Measurements from ENCODE around the gene SLC6A16. TPM values are rescaled to one million over a fixed set of nuclear protein-coding genes. Genes with fewer than 3 reads are reported as not detected.
"Not testable (repeated sequence)": the region's sequence is repeated elsewhere in the genome, so short reads cannot be mapped to it uniquely, and the experiment has no call there.

The SLC6A16 gene
- total RNA-seq, 1 donor = 0.09 TPM

GRCh38 chr19:49336482-49337266, 11.7 kb upstream of the SLC6A16 start:
- no peak for DNase-seq (ENCODE audit: low read depth)
- no peak for TF ChIP-seq CTCF (IDR thresholded peaks at IDR 0.05; ENCODE audit: insufficient read depth, low read length)
- no peak overlapping the region for H3K4me3 ChIP-seq (ENCODE audit: low read depth, low read length)

DNA sequence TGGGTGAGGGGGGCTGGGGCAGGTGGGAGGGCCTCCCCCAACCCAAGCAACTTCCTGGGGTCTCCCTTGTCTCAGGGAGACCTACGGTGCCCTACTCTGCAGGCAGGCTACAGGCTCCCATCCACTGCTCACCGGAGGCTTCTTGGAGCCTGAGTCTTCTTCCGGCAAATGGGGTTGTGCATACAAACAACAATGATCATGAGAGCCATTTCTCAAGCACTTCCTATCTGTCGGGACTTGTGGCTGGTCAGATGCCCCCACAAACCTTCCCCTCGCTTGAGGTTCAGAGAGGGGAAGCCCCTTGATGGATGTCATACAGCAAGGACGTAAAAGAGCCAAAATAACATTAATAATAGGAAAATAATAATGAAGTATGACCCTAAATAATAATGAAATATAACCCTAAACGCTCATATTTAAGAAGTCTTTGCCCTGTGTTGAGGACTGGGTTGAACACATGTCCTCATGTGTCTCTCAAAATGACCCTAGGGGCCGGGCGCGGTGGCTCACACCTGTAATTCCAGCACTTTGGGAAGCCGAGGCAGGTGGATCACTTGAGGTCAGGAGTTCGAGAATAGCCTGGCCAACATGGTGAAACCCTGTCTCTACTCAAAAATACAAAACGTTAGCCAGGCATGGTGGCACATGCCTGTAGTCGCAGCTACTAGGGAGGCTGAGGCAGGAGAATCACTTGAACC, 10.9 kb upstream of the SLC6A16 start:
- no peak for DNase-seq (ENCODE audit: low read depth)
- no peak for TF ChIP-seq CTCF (IDR thresholded peaks at IDR 0.05; ENCODE audit: insufficient read depth, low read length)
- no peak overlapping the region for H3K4me3 ChIP-seq (ENCODE audit: low read depth, low read length)

DNA sequence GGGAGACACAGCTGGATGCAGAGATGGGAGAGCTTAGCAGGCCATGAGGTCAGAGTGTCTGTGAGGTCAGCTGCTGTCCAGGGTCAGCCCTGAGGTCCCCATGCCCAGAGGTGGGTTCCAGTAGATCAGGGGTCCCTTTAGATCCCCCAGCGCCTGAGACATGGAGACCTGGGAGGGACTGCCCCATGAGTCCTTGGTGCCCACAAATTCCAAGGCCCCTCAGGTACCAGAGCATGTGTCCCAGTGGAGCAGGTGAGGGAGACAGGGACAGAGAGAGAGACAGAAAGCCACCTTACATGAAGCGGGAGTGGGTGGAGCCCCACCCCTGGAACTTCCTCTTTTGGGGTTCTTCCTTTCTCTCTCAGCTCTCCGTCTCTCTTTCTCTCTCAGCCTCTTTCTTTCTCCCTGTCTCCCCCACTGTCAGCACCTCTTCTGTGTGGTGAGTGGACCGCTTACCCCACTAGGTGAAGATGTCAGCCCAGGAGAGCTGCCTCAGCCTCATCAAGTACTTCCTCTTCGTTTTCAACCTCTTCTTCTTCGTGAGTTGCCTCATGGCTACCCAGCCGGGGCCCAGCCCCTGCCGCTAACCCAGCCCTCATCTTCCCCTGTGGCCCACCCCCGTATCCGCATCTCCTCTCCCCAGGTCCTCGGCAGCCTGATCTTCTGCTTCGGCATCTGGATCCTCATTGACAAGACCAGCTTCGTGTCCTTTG, 10.2 kb upstream of the SLC6A16 start, which contains the start of gene CD37:
Gene CD37, plus strand, starts transcription at position 336 of the 713 bp plus-strand sequence. Its CDS starts 135 bp downstream, at position 471.
- TF ChIP-seq CTCF (IDR thresholded peaks at IDR 0.05; ENCODE audit: insufficient read depth, low read length) = no peak
- no peak within 1 kb of the TSS for H3K4me3 ChIP-seq (ENCODE audit: low read depth, low read length)
- no peak for DNase-seq (ENCODE audit: low read depth)

GRCh38 chr19:49333811-49334288, 8.9 kb upstream of the SLC6A16 start:
- DNase-seq (ENCODE audit: low read depth) = no peak
- no peak for TF ChIP-seq CTCF (IDR thresholded peaks at IDR 0.05; ENCODE audit: insufficient read depth, low read length)
- H3K4me3 ChIP-seq (ENCODE audit: low read depth, low read length) = no peak overlapping the region

- DNase-seq (ENCODE audit: low read depth) = no peak
These were observed 8.4 kb upstream of the SLC6A16 start for GRCh38 chr19:49333418-49333805.

GRCh38 chr19:49332691-49333417, 7.9 kb upstream of the SLC6A16 start:
- not testable (repeated sequence) for H3K4me3 ChIP-seq (ENCODE audit: low read depth, low read length); DNase-seq (ENCODE audit: low read depth)

More at GRCh38 chr19:49333418-49333805, 8.4 kb upstream of the SLC6A16 start:
- TF ChIP-seq CTCF (IDR thresholded peaks at IDR 0.05; ENCODE audit: insufficient read depth, low read length) = no peak
- H3K4me3 ChIP-seq (ENCODE audit: low read depth, low read length) = no peak overlapping the region
